ENCODE measurements around the gene SPINK13.
A peak's percentile ranks its signal among the peaks of the same experiment; 100 is the strongest.
"Not testable (repeated sequence)": the region's sequence is repeated elsewhere in the genome, so short reads cannot be mapped to it uniquely, and the experiment has no call there.

The SPINK13 gene

GRCh38 chr5:148314731-148315130 is 46.1 kb downstream of the SPINK13 start:
- Histone ChIP-seq H3K36me3 (ENCODE audit: insufficient read depth) (no peaks in the 10 kb centered on the region), H3K27me3 (ENCODE audit: insufficient read depth, low read depth) (no peaks in the 10 kb centered on the region), H2AFZ (ENCODE audit: low read depth) (no peak overlapping the region), H3K9ac (no peak overlapping the region), H3K79me2 (ENCODE audit: insufficient read depth, low read depth) (no peaks in the 10 kb centered on the region), H3K27ac (no peak overlapping the region), H4K20me1 (ENCODE audit: insufficient read depth) (no peaks in the 10 kb centered on the region), H3K4me3 (IDR thresholded peaks at IDR 0.05; ENCODE audit: insufficient read depth, low read depth, low read length) (no peak overlapping the region), H3K4me2 (no peak overlapping the region), H3K4me1 (ENCODE audit: low read depth, poor library complexity, severe bottlenecking) (no peaks in the 10 kb centered on the region)
- no peak for TF ChIP-seq CTCF (conservative IDR thresholded peaks at IDR 0.05; ENCODE audit: low read depth, low read length)

GRCh38 chr5:148320011-148320963 is 51.7 kb downstream of the SPINK13 start:
- not testable (repeated sequence) for H3K27me3 ChIP-seq (ENCODE audit: insufficient read depth, low read depth); H3K4me3 ChIP-seq (IDR thresholded peaks at IDR 0.05; ENCODE audit: insufficient read depth, low read depth, low read length); H4K20me1 ChIP-seq (ENCODE audit: insufficient read depth); H3K4me1 ChIP-seq (ENCODE audit: low read depth, poor library complexity, severe bottlenecking); H3K9ac ChIP-seq; H3K36me3 ChIP-seq (ENCODE audit: insufficient read depth); H3K79me2 ChIP-seq (ENCODE audit: insufficient read depth, low read depth); H3K27ac ChIP-seq
- peak overlapping the region; percentile 44 for H2AFZ ChIP-seq (ENCODE audit: low read depth)
- peak overlapping the region; percentile 13; the same call in 1 of the 2 replicates for H3K4me2 ChIP-seq

- no peaks in the 10 kb centered on the region for H3K36me3 ChIP-seq (ENCODE audit: insufficient read depth)
- H3K27ac ChIP-seq: no peak overlapping the region
- no peak for TF ChIP-seq CTCF (conservative IDR thresholded peaks at IDR 0.05; ENCODE audit: low read depth, low read length)
- H3K27me3 ChIP-seq (ENCODE audit: insufficient read depth, low read depth): no peaks in the 10 kb centered on the region
- H3K4me2 ChIP-seq: no peak overlapping the region
- no peaks in the 10 kb centered on the region for H3K4me1 ChIP-seq (ENCODE audit: low read depth, poor library complexity, severe bottlenecking)
- no peaks in the 10 kb centered on the region for H3K79me2 ChIP-seq (ENCODE audit: insufficient read depth, low read depth)
- H2AFZ ChIP-seq (ENCODE audit: low read depth): no peak overlapping the region
- H4K20me1 ChIP-seq (ENCODE audit: insufficient read depth): no peaks in the 10 kb centered on the region
- H3K4me3 ChIP-seq (IDR thresholded peaks at IDR 0.05; ENCODE audit: insufficient read depth, low read depth, low read length): no peak overlapping the region
- no peak overlapping the region for H3K9ac ChIP-seq
These were observed 64.8 kb downstream of the SPINK13 start for GRCh38 chr5:148333262-148333849.

GRCh38 chr5:148335259-148335658 is 66.7 kb downstream of the SPINK13 start, which contains the start of gene SPINK9:
TSS of gene SPINK9 (plus strand) at chr5:148335559. CDS start at chr5:148335614, 55 bp downstream.
- Histone ChIP-seq H2AFZ (ENCODE audit: low read depth) (no peak within 1 kb of the TSS), H3K27me3 (ENCODE audit: insufficient read depth, low read depth) (no peaks in the 10 kb centered on the region), H3K27ac (no peak within 1 kb of the TSS), H3K4me1 (ENCODE audit: low read depth, poor library complexity, severe bottlenecking) (no peaks in the 10 kb centered on the region), H3K79me2 (ENCODE audit: insufficient read depth, low read depth) (no peaks in the 10 kb centered on the region), H3K36me3 (ENCODE audit: insufficient read depth) (no peaks in the 10 kb centered on the region), H3K9ac (no peak within 1 kb of the TSS), H3K4me3 (IDR thresholded peaks at IDR 0.05; ENCODE audit: insufficient read depth, low read depth, low read length) (no peak within 1 kb of the TSS), H4K20me1 (ENCODE audit: insufficient read depth) (no peaks in the 10 kb centered on the region), H3K4me2 (no peak within 1 kb of the TSS)
- TF ChIP-seq CTCF (conservative IDR thresholded peaks at IDR 0.05; ENCODE audit: low read depth, low read length): no peak
